RWPE2 (cell line): ENCODE data around the gene TSPAN5.
A peak's percentile ranks its signal among the peaks of the same experiment; 100 is the strongest.

Source experiments
- ATAC-seq: fragments of 200-7000 bp; cut with Tn5 transposase; 3 replicates; pipeline ENCODE4 v1.9.1; 2021; ENCODE audit warnings: low read depth
- DNase-seq: peaks from one replicate; pipeline ENCODE4 v3.0.0-alpha.2; 2020; ENCODE audit warnings: low spot score
- H3K27ac ChIP-seq: fragments of 450-650 bp; 2 replicates; pipeline ENCODE4 v1.5.1; 2017; ENCODE audit warnings: mild to moderate bottlenecking; ENCODE audit not compliant: poor library complexity, severe bottlenecking
- H3K27me3 ChIP-seq: fragments of 250-450 bp; sonication (Bioruptor Pico); 2 replicates; pipeline ENCODE4 v1.5.1; 2021; ENCODE audit warnings: mild to moderate bottlenecking, moderate library complexity; ENCODE audit not compliant: insufficient read depth, poor library complexity, severe bottlenecking
- H3K36me3 ChIP-seq: fragments of 250-450 bp; sonication (Bioruptor Pico); 2 replicates; pipeline ENCODE4 v1.5.1; 2020; ENCODE audit warnings: low read depth, mild to moderate bottlenecking, moderate library complexity
- H3K4me1 ChIP-seq: fragments of 250-450 bp; sonication (Bioruptor Pico); 2 replicates; pipeline ENCODE4 v1.5.1; 2021; ENCODE audit warnings: mild to moderate bottlenecking, moderate library complexity; ENCODE audit not compliant: insufficient read depth, poor library complexity, severe bottlenecking
- H3K4me3 ChIP-seq: fragments of 250-450 bp; sonication (Bioruptor Pico); 2 replicates; pipeline ENCODE4 v1.5.1; 2021; ENCODE audit warnings: mild to moderate bottlenecking, moderate library complexity; ENCODE audit not compliant: severe bottlenecking
- H3K9me3 ChIP-seq: fragments of 250-450 bp; sonication (Bioruptor Pico); 2 replicates; pipeline ENCODE4 v1.5.1; 2021; ENCODE audit warnings: mild to moderate bottlenecking, moderate library complexity; ENCODE audit not compliant: severe bottlenecking
- TF ChIP-seq, protein P1 (sequence below): fragments of 450-650 bp; IDR thresholded peaks from one replicate; pipeline ENCODE4 v1.5.1; 2017; ENCODE audit warnings: mild to moderate bottlenecking, moderate library complexity; ENCODE audit not compliant: poor library complexity, severe bottlenecking

The TSPAN5 gene

DNA sequence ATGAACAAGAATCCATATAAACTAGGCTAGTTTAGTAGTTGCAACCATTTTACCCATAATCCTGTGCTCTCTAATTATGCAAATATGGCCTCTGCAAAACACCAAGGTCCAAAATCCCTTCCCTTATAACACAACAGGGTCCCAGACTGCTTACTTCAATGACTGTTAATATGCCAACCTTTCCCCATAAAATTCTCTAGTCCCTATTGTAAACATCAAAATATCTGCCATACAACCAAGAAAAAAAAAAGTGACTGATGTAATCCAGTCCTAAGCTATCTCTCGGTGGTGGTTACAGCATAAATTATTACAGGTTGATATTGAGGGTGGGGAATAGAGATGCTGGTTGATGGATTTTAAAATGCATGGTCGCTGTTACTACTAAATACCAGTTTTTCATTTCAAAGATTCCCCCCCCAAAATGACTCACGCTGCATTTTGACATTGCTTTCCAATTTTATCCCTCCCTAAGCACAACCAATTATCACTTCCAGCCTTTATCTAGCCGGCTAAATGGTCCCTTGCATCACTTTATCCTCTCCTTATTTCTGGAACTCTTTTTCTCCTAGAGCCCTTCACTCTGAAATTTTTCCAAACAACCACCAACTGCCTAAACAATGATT lies 44.8 kb downstream of the TSPAN5 start:
- TF ChIP-seq, protein P1, sequence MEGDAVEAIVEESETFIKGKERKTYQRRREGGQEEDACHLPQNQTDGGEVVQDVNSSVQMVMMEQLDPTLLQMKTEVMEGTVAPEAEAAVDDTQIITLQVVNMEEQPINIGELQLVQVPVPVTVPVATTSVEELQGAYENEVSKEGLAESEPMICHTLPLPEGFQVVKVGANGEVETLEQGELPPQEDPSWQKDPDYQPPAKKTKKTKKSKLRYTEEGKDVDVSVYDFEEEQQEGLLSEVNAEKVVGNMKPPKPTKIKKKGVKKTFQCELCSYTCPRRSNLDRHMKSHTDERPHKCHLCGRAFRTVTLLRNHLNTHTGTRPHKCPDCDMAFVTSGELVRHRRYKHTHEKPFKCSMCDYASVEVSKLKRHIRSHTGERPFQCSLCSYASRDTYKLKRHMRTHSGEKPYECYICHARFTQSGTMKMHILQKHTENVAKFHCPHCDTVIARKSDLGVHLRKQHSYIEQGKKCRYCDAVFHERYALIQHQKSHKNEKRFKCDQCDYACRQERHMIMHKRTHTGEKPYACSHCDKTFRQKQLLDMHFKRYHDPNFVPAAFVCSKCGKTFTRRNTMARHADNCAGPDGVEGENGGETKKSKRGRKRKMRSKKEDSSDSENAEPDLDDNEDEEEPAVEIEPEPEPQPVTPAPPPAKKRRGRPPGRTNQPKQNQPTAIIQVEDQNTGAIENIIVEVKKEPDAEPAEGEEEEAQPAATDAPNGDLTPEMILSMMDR: no peak
- Histone ChIP-seq H3K9me3 (no peaks in the 10 kb centered on the region), H3K36me3 (peaks cover 3% of the 10 kb centered on the region; the same call in 1 of the 2 replicates), H3K4me3 (no peak overlapping the region), H3K4me1 (peaks cover 12% of the 10 kb centered on the region), H3K27me3 (no peaks in the 10 kb centered on the region), H3K27ac (peak overlapping the region; percentile 5)
- DNase-seq (no peak), ATAC-seq (no peak)

DNA sequence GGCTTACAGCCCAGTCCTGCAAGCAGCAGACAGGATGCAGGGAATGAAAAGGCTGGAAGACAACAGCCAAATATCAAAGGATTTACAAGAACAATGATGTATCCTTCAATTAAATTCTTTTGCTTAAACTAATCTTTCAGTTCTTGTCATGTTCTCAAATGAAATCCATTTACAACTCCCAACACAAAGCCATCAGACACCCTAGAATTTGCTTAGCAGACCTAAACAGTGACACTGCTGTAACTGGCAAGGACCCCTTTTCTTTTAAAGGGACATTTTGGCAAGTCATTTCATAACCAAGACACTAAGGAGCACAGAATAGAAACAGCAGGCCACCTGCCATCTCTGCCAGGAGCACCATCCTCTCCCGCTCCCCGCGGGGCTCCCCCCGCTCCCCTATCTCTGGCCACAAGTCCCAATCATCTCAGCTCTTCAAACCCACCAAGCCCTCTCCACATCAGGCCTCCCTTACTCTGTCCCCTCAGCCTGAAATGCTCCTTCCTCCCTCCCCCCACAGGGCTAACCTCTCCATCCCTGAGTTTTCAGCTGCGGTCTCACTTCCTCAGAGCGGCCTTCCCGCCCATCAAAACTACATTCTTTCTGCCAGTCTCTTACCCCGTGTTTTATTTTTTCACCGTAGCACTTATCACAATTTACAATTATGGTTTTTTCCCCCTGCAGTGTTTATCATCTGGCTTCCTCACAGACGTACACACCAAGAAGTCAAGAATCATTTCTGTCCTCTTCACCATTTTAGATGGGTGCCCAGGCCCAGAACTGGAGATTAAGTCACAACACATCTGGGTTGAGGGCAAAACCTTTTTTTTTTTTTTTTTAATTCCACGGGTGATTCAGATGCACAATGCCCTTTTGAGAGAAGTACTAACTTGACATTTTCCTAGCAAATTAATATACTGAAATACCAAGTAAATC lies 45.8 kb downstream of the TSPAN5 start:
- H3K36me3 ChIP-seq: 0 out of 2 replicates have a peak, but pooled peaks cover 3% of the 10 kb centered on the region
- H3K9me3 ChIP-seq: no peaks in the 10 kb centered on the region
- peak overlapping the region; percentile 5 for H3K27ac ChIP-seq
- no peak overlapping the region for H3K4me3 ChIP-seq
- H3K4me1 ChIP-seq: peaks cover 12% of the 10 kb centered on the region
- ATAC-seq (no peak), DNase-seq (no peak)
- TF ChIP-seq, protein P1: no peak
- H3K27me3 ChIP-seq: no peaks in the 10 kb centered on the region

DNA sequence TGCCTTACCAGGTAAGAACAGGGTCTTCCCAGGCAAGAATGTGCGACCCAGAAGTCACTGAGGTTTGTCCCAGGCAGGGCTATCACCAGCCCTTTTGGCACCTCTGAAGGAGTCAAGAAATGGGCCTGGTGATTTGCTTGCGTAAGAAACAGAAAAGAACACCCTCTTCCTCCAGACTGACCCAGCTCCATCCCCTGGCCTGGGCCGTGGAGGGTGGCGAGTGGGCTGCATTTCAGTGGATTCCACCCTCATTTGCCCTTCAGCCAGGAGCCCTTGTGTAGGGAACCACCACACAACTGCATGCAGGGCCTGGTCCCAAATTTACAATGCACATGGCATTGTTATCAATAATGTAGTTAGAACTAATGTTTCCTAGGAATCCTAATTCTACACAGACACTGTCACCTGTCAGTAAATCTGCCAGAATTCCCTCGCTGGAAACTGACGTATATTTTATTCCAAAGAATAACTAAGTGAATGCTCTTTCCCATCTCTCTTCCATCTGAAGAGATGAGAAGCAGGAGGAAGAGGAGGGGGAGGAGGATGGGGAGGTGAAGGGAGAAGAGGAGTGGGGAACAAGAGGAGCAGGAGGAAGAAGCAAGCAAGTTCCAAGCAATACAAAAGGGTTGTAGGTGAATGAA lies 46.6 kb downstream of the TSPAN5 start:
- Histone ChIP-seq H3K27ac (peak overlapping the region; percentile 5), H3K4me3 (no peak overlapping the region), H3K36me3 (0 out of 2 replicates have a peak, but pooled peaks cover 3% of the 10 kb centered on the region), H3K4me1 (peaks cover 12% of the 10 kb centered on the region), H3K27me3 (no peaks in the 10 kb centered on the region), H3K9me3 (no peaks in the 10 kb centered on the region)
- TF ChIP-seq, protein P1: no peak
- no peak for ATAC-seq
- DNase-seq: no peak

DNA sequence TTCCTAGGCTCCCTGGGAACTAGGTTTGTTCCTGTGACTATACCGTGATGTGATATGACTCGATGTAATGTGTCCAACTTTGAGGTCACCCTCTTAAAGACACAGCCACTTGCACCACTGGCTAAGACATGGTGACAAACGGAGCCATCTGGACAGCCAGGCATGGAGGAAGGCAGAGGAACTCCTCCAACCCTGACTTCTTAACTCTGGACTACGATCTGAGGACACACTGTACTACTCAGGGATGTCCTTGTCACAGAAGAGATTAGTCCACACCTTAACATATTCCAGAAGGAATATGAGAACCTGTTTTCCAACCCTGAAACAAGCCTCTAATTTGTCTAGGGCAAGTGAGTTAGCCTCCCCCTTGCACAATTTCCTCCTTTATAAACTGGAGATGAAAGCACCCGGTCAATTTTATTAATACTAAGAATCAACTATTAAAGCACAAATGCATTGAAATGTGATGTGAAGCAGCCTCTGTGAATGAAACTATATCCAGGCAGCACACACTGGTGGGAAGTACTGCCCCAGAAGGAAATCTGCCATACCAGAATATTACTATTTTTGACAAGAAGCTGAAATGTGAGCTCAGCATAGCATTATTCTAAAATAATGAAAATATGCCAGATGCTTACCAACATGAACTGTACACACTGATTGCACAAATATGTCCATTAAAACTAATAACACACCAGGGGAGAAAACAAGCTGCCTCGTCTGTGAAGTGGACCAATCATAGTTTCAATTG lies 47.3 kb downstream of the TSPAN5 start:
- Histone ChIP-seq H3K4me1 (peaks cover 12% of the 10 kb centered on the region), H3K4me3 (no peak overlapping the region)
- DNase-seq: no peak

More for the DNA sequence above, 47.3 kb downstream of the TSPAN5 start:
- no peak for ATAC-seq
- 0 out of 2 replicates have a peak, but pooled peaks cover 3% of the 10 kb centered on the region for H3K36me3 ChIP-seq
- no peaks in the 10 kb centered on the region for H3K27me3 ChIP-seq
- H3K27ac ChIP-seq: no peak overlapping the region
- H3K9me3 ChIP-seq: no peaks in the 10 kb centered on the region
- TF ChIP-seq, protein P1: no peak
